Parathyroid adenoma (tissue), 2 donors: ENCODE measurements around the gene COG7.
"Not testable (repeated sequence)": the region's sequence is repeated elsewhere in the genome, so short reads cannot be mapped to it uniquely, and the experiment has no call there.

Experiments used
- H2AFZ ChIP-seq: fragments of 300-600 bp; sonication (generic); one replicate; pipeline ENCODE4 v1.7.0; 2017; ENCODE audit warnings: antibody characterized with exemption, mild to moderate bottlenecking
- H3K27ac ChIP-seq: fragments of 300-600 bp; sonication (generic); one replicate; pipeline ENCODE4 v1.7.0; 2017
- H3K27me3 ChIP-seq: fragments of 300-600 bp; sonication (generic); one replicate; pipeline ENCODE4 v1.7.0; 2017; ENCODE audit warnings: low read length; ENCODE audit not compliant: control insufficient read depth, insufficient read depth
- H3K36me3 ChIP-seq: fragments of 300-600 bp; sonication (generic); one replicate; pipeline ENCODE4 v1.7.0; 2017; ENCODE audit warnings: low read length; ENCODE audit not compliant: control insufficient read depth, insufficient read depth
- H3K4me1 ChIP-seq: fragments of 300-600 bp; sonication (generic); one replicate; pipeline ENCODE4 v1.7.0; 2017; ENCODE audit warnings: control low read depth
- H3K4me2 ChIP-seq: fragments of 300-600 bp; sonication (generic); one replicate; pipeline ENCODE4 v1.7.0; 2017; ENCODE audit warnings: low read length
- H3K4me3 ChIP-seq: fragments of 300-600 bp; sonication (generic); one replicate; pipeline ENCODE4 v1.7.0; 2017; ENCODE audit warnings: low read depth, low read length
- H3K79me2 ChIP-seq: fragments of 300-600 bp; sonication (generic); one replicate; pipeline ENCODE4 v1.7.0; 2017; ENCODE audit warnings: control low read depth
- H3K9ac ChIP-seq: fragments of 300-600 bp; sonication (generic); one replicate; pipeline ENCODE4 v1.7.0; 2017; ENCODE audit warnings: mild to moderate bottlenecking
- H3K9me3 ChIP-seq: fragments of 300-600 bp; sonication (generic); one replicate; pipeline ENCODE4 v1.7.0; 2017; ENCODE audit warnings: low read length; ENCODE audit not compliant: control insufficient read depth
- CTCF ChIP-seq: fragments of 300-600 bp; sonication (generic); IDR thresholded peaks from one replicate; pipeline ENCODE4 v1.7.0; 2017; ENCODE audit warnings: antibody characterized with exemption, mild to moderate bottlenecking
- donor health status: primary hyperparathyroidism.

COG7 gene

GRCh38 chr16:23469814-23470213, 16.8 kb upstream of the COG7 start:
- no peaks in the 10 kb centered on the region for H3K36me3 ChIP-seq
- H3K4me3 ChIP-seq = no peak overlapping the region
- no peaks in the 10 kb centered on the region for H3K79me2 ChIP-seq
- H3K4me1 ChIP-seq = peaks cover 11% of the 10 kb centered on the region
- TF ChIP-seq CTCF = no peak
- H3K9me3 ChIP-seq = no peaks in the 10 kb centered on the region
- no peak overlapping the region for H3K9ac ChIP-seq
- H3K4me2 ChIP-seq = no peak overlapping the region
- H3K27me3 ChIP-seq = no peaks in the 10 kb centered on the region
- no peak overlapping the region for H2AFZ ChIP-seq
- peak overlapping the region; percentile 30 for H3K27ac ChIP-seq

GRCh38 chr16:23466162-23466885, 13.3 kb upstream of the COG7 start:
- Histone ChIP-seq H3K9ac (no peak overlapping the region), H3K4me3 (no peak overlapping the region), H3K27ac (no peak overlapping the region), H3K4me2 (no peak overlapping the region), H2AFZ (no peak overlapping the region), H3K9me3 (no peaks in the 10 kb centered on the region), H3K79me2 (no peaks in the 10 kb centered on the region), H3K36me3 (no peaks in the 10 kb centered on the region), H3K27me3 (no peaks in the 10 kb centered on the region), H3K4me1 (peaks cover 11% of the 10 kb centered on the region)
- no peak for TF ChIP-seq CTCF

GRCh38 chr16:23465179-23465578, 12.2 kb upstream of the COG7 start:
- no peak overlapping the region for H3K27ac ChIP-seq
- TF ChIP-seq CTCF = no peak

GRCh38 chr16:23464196-23464595, 11.2 kb upstream of the COG7 start:
- Histone ChIP-seq H3K9ac (no peak overlapping the region), H3K27ac (no peak overlapping the region), H3K36me3 (no peaks in the 10 kb centered on the region), H3K4me1 (no peaks in the 10 kb centered on the region), H3K4me2 (no peak overlapping the region), H2AFZ (no peak overlapping the region), H3K79me2 (no peaks in the 10 kb centered on the region), H3K9me3 (no peaks in the 10 kb centered on the region), H3K27me3 (no peaks in the 10 kb centered on the region), H3K4me3 (no peak overlapping the region)
- TF ChIP-seq CTCF = no peak

More at GRCh38 chr16:23465179-23465578, 12.2 kb upstream of the COG7 start:
- Histone ChIP-seq H2AFZ (no peak overlapping the region), H3K79me2 (no peaks in the 10 kb centered on the region), H3K9ac (no peak overlapping the region), H3K27me3 (no peaks in the 10 kb centered on the region), H3K36me3 (no peaks in the 10 kb centered on the region), H3K9me3 (no peaks in the 10 kb centered on the region), H3K4me2 (no peak overlapping the region), H3K4me1 (peaks cover 10% of the 10 kb centered on the region), H3K4me3 (no peak overlapping the region)

GRCh38 chr16:23462994-23463393, 10.0 kb upstream of the COG7 start:
- H3K9me3 ChIP-seq, H3K4me2 ChIP-seq, H3K27me3 ChIP-seq, H2AFZ ChIP-seq, H3K9ac ChIP-seq, H3K27ac ChIP-seq, H3K4me1 ChIP-seq, H3K4me3 ChIP-seq, H3K79me2 ChIP-seq, H3K36me3 ChIP-seq: not testable (repeated sequence)
